IPS-11a (cell line): Measurements from ENCODE around the gene ETNPPL.
"Not testable (repeated sequence)": the region's sequence is repeated elsewhere in the genome, so short reads cannot be mapped to it uniquely, and the experiment has no call there.

Source experiments
- H3K4me3 ChIP-seq: one replicate; pipeline ENCODE4 v1.5.1; 2013; ENCODE audit warnings: low read depth, low read length, control low read depth

Gene ETNPPL

DNA sequence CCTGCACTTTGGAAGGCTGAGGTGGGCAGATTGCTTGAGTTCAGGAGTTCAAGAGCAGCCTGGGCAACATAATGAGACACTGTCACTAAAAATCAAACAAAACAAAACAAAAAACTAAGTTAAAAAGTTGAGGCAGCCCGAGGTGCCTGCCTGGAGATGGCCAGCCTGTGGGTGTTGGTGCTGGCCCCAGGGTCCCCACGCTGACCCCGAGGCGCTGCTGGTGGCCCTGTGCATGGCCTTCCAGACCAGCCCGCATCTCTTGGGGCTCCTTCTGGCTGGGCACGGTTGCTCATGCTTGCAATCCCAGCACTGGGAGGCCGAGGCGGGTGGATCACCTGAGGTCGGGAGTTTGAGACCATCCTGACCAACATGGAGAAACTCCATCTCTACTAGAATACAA is 4.4 kb downstream of the ETNPPL start:
- H3K4me3 ChIP-seq, result no peak overlapping the region

- no peak overlapping the region for H3K4me3 ChIP-seq
These were observed 8.5 kb downstream of the ETNPPL start for GRCh38 chr4:108754327-108754726.

- no peak overlapping the region for H3K4me3 ChIP-seq
These were observed 11.5 kb downstream of the ETNPPL start for GRCh38 chr4:108751321-108751720.

DNA sequence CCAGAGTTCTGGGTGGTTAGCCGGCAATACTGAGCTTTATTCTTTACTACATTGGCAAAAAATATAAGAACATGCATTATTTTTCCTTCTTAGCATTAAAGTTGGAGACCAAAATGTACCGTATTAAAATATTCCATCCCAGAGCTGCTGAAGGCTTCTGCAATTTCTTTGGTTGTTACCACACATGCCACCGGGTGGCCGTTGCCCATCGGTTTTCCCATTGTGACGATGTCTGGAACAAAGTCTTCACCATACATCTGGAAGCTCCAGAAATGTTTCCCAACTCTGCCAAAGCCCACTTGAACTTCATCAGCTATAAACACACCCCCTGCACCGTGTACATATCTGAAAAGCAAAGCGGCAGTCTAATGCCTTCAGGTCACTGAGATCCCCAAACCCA is 13.7 kb downstream of the ETNPPL start:
- H3K4me3 ChIP-seq, result no peak overlapping the region

DNA sequence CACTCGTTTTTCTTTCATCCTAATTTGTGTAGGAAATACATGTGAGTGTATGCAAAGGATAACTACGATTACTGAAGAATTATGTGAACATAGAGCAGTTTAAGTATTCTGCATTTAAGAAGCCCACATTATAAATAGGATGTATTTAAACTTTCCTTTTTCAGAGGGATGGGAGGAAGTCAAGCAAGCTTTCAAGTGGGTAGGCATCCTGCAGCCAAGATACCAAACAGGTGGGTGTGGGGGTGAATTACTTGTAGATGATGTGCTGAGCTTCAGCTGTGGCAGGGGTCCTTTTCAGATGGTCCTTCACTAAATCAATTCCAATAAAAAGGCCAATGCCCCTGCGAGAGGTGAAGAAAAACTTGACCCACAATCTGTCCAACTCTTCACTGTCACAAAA is 16.3 kb downstream of the ETNPPL start:
- H3K4me3 ChIP-seq, result no peak overlapping the region

DNA sequence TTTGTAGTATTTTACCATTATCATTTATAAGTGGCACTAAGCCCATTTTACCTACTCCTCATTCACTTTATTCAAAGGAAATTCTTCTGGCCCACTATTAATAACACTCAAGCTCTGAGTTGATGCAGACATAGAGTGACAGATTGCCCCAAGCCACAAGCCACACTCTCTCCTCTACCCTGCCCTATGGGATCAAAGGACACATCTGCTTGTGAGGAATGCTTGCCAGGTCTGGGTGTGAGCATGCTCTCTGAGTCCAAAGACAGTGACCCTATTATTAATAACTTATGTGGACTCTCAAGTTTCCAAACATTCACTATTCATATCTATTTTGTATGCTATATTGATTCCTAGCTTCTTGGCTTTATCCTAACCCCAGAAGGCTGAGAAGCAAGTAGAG is 18.5 kb downstream of the ETNPPL start:
- no peak overlapping the region for H3K4me3 ChIP-seq

DNA sequence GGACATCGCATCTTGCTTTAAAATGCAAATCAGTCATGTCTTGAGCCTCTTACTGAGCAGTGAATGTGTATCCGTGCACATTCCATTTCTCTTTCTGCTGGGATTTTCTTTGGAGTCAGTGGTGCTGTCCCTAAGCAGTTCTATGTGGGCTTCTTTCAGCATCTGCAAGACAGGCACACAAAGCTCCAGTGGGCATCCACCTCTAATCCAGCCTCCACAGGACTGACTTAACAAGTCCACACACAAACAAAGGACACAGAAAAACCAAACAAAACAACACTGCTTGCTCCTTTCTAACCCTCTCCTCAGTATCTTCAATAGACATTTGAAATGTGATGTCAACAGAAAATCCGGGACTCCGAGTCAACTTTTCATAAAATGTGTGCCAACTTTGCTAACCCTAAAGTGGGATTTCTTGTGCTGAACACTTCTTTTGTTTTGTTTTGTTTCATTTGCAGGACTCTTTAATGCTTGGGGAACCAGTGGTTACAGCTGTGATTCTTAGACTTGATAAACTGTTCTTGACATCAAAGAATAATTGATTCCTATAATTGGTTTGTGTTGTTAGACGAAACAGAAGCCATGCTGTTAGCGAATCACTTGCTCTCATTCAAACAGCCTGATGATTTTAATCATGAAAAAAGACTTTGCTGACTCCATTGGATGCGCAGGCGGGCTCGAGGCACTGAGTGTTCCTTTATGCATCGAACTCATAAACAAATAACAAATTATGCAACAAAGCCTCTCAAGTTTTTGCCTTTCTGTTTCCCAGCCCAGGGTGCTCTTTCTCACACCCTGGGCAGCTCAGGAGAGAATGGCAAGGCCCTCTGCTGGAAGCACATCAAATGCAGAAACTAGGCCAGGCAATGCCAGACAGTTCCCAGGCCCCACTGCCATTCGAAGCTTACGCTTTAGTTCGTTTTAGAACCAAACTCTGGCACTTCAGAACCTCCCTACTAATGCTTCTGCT is 20.1 kb downstream of the ETNPPL start:
- H3K4me3 ChIP-seq, result no peak overlapping the region

GRCh38 chr4:108738003-108738706 is 24.7 kb downstream of the ETNPPL start:
- no peak overlapping the region for H3K4me3 ChIP-seq

- H3K4me3 ChIP-seq, result no peak overlapping the region
These were observed 31.8 kb downstream of the ETNPPL start for GRCh38 chr4:108731006-108731405.

GRCh38 chr4:108730579-108730978 is 32.3 kb downstream of the ETNPPL start:
- no peak overlapping the region for H3K4me3 ChIP-seq

DNA sequence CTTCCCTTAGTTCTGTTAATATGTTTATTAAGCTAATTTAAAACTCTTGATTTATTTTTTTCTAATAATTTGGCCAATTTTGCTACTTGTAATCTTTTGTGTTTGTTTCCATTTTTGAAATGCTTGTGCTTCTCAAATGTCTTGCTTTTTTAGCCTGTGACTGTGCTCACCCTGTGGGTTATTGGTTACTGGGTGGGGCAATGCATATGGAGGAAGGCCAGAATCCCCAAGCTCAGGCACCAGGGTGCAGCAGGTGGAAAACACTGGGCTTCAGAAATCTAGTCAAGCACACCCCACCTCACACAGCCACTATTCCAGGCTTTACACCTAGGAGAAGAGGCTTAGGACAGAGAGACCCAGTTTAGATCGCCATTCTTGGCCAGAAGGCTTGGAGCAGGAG is 33.1 kb downstream of the ETNPPL start:
- no peak overlapping the region for H3K4me3 ChIP-seq

- H3K4me3 ChIP-seq, result no peak overlapping the region
These were observed 37.4 kb downstream of the ETNPPL start for GRCh38 chr4:108725457-108725856.

- H3K4me3 ChIP-seq, result no peak overlapping the region
These were observed 45.5 kb downstream of the ETNPPL start for GRCh38 chr4:108717386-108717785.

DNA sequence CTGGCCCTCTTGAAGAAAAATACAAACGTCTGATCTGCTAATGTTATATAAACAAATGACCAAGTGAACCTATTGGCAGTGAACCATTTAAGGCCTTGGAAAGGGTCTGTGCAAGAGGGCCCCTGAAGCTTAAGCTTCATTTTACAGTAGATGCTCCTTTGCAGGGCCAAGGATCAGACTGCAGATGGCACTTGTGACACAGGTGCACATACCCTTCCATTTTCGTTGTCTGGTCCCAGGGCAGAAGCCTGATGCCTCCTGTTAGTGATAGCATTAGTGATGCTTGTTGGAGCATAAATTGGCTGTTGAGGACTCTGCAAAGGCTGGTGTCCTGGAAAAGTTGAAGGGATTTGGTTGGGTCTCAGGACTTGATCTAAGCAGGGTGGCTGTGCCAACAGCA is 46.5 kb downstream of the ETNPPL start:
- no peak overlapping the region for H3K4me3 ChIP-seq

DNA sequence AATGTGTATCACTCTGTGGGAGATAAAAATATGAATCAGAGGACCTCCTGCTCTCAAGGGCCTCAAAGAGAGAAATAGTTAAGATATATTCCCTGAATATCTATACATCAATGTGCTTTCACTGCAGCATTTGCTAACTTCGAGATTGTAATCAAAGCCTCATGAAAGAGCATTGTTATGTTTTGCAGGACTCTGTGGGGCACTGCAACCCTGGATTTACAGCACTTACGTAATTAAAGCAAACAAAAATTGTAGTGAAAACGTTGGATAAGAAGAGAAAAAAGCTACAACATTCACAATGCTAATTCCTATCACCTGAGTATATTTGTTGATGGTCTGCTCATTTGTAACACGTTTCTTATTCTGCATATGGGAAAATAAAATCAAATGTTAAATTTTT is 48.0 kb downstream of the ETNPPL start:
- no peak overlapping the region for H3K4me3 ChIP-seq

GRCh38 chr4:108710578-108710977 is 52.3 kb downstream of the ETNPPL start:
- H3K4me3 ChIP-seq, result not testable (repeated sequence)

GRCh38 chr4:108709722-108710121 is 53.1 kb downstream of the ETNPPL start:
- no peak overlapping the region for H3K4me3 ChIP-seq

- no peak overlapping the region for H3K4me3 ChIP-seq
These were observed 53.6 kb downstream of the ETNPPL start for GRCh38 chr4:108709234-108709633.

GRCh38 chr4:108706289-108706688 is 56.6 kb downstream of the ETNPPL start:
- H3K4me3 ChIP-seq, result no peak overlapping the region

DNA sequence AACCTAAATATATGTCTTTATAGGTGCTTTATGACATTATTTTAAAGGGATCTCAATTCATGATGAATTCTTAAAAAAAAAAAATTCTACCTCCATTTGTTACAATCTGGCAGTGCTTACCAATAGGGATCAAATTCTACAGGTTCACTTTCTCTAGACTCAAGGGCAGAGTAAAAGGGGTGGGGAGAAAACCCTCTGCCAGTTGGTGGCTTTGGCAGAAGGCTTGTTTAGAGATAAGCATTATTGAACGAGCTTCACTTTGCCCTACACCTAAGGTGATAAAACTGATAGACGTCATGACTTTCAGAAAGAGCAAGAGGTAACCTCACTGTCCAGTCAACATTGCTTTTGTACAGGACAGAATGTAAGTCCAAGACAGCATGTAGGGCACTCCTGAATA is 58.9 kb downstream of the ETNPPL start:
- no peak overlapping the region for H3K4me3 ChIP-seq

DNA sequence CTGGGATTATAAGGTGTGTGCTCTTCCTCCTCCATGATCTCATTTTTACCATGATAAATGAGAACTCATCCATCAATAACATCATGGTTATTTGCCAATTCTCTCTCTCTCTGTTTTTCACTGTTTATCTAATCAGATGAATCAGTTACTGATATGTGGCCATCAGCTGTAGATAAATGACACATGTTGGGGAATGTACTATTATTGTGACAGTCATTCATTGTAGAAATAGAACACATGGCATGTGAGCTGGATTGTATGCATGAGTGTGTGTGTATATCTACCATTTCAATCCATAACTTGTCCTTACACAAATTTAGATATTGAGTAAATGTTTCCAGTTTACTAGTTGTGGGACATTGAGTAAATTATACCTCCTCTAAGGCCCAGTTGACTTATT is 59.5 kb downstream of the ETNPPL start:
- no peak overlapping the region for H3K4me3 ChIP-seq

DNA sequence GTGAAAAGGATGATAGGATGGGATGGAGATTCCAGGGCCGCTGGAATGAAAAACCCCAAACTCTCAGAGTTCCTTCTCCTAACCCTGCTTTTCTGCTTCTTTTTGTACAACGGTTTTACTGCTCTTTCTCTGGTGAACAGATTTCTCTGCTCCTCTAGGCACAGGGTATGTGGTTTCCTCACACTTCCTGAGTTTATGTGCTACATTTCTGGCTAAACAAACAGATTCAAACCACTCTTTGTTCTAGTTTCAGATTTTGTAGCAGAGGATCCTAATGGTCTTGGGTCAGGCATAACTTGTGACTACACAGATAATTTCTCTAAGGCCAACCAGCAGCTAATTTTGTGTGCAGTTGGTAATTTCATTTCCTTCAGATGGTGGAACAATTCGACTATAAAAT is 59.9 kb downstream of the ETNPPL start:
- H3K4me3 ChIP-seq, result no peak overlapping the region
